Adipose tissue (tissue), 3 donors: ENCODE measurements around the gene PPP2R5C. TPM values are rescaled to one million over a fixed set of nuclear protein-coding genes. Genes with fewer than 3 reads are reported as not detected.

Experiments used
- H3K27ac ChIP-seq: one replicate; pipeline ENCODE4 v1.5.1; 2013; ENCODE audit warnings: low read depth, low read length
- WGBS, 3 donors: extraction: QIAGEN DNeasy Blood & Tissue Kit; methylation state at CpG; one replicate each; pipeline ENCODE4 v1.1.7; 2013; 5-methylcytosine and 5-hydroxymethylcytosine counted together
- polyA plus RNA-seq, 3 donors: library from polyadenylated mRNA; stranded (reverse); fragments of 200-250 nt; gene quantifications; one replicate each; pipeline ENCODE4 v1.2.3, GENCODE V29; 2013
- donor health status: healthy with polysubstance abuse.
- donor health status: Bipolar disorder and iron deficiency.
- donor health status: healthy.

The PPP2R5C gene
- polyA plus RNA-seq, 3 donors = 30.6 to 84.0 (median 46.8) TPM

DNA sequence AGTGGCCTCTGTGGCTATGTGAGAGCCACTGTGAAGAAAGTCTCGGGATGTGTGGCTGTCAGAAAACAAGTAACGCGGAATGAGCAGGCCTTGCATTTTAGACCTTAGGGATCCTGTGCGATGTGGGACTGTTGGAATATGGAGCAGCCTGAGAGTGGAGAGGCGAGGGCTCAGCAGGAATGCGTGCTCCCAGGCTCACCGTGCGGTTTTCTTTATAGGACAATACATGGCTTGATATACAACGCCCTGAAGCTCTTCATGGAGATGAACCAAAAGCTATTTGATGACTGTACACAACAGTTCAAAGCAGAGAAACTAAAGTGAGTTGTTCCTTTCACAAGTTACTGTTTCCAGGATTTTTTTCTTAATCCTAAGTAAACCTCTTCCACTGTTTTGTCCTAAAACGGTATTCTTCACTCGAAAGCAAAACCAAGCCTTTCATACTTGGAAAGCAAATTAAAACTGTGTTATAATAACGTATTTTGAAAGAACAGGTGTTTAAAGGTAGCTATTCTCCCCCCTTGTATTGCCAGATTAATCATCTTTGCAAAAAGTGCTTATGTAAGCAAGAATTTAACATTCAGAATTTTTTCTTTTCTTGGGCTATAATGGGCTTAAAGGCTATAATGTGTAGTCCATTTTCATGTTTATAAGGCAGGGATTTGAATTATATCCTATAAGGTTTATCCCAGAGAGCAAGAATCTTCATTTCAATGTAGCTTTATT, 148.0 kb downstream of the PPP2R5C start:
- WGBS, 3 donors = 95 to 97% (median 96%) methylated on average over 12 of the region's 12 CpGs
- no peak overlapping the region for H3K27ac ChIP-seq

- no peak overlapping the region for H3K27ac ChIP-seq
- WGBS, 3 donors = 91 to 95% (median 92%) methylated on average over 13 of the region's 13 CpGs
Observed at GRCh38 chr14:101912841-101913240, 151.3 kb downstream of the PPP2R5C start.

DNA sequence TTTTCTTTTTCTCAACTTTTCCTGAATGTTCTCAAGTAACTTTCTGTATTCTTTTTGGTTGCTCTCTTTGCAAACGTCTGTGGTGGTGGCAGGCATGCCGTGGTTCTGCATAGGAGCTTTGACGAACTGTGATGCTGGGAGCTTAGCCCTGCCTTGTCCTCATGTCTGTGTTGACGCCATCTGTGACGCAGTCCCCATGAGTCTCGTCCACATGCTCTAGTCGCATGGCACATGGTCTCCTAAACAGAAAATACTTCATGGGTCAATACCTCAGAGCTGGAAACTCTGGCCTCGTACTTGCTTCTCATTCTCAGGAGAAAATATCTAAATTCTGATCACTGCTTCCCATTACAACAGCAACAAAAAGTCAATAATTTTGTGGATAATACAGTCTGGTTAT, 152.6 kb downstream of the PPP2R5C start:
- 92 to 93% (median 92%) methylated on average over 8 of the region's 8 CpGs for WGBS, 3 donors
- no peak overlapping the region for H3K27ac ChIP-seq

DNA sequence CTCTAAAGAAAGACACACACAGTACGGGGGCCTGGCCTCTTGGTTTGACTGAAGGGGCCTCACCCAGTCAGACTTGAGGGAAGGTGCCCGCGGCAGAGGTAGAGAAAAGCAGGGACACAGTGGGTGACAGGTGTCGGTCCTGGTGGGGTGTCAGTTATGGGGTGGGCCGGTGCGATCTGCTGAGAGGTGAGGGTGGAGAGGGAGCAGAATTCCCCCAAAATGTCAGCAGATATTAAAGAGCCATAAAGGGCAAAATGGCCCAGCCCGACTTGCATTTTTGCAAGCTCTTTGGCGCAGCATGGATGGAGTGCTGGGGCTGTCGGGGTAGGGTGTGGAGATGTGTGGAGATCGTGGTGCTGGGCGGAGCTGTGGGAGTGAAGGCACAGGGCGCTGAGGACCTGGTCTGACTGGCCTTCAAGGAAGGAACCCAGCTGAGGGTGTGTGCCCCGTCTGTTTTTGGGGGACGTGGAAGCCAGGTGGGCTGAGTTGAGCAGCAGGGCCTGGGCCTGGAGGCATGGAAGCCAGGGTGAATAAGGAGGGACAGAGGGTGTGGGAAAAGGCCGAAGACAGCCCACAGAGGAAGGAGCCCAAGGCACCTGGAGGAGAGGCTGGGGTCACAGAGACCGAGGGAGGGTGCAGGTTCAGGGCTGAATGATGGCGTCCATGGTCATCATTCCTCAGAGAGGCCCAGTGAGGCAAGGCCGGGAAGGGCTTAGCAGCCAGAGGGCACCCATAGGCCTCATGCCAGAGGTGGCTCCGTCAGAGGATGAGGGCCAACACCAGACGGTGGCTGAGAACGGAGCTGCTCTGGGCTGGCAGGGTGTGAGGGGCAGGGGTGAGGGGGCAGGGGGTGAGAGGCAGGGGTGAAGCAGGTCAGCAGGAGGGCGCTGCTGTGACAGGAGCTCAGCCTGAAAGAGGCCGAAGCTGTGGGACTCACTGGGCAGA, 154.6 kb downstream of the PPP2R5C start:
- WGBS, 3 donors = 92 to 94% (median 94%) methylated on average over 23 of the region's 23 CpGs
- no peak overlapping the region for H3K27ac ChIP-seq

GRCh38 chr14:101916816-101917412, 155.4 kb downstream of the PPP2R5C start:
- no peak overlapping the region for H3K27ac ChIP-seq
- WGBS, 3 donors = 70 to 81% (median 80%) methylated on average over 18 of the region's 18 CpGs

DNA sequence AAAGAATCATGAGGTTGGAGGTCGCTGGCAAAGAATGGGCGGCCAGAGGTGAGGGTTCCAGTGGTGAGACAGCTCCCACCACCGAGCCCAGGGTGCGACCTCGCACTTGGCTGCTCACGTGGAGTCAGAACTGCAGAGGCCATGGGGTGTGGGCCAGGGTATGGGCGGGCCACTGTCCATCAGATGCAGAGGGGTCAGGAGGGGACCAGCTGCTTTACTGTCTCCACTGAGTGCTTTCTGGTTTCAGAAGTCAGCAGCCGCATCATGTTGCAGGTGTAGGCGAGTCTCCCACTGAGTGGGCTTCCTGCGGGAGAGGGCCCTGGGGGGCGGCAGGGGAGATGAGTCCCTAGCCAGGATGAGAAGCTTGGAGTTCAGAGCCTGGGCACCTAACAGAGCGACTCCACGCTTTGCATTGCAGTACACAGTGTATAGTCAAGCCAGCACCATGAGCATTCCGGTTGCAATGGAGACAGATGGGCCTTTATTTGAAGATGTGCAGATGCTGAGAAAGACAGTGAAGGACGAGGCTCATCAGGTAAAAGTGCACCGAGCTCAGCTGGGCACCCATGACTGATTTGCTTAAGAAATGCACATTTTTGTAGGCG, 156.0 kb downstream of the PPP2R5C start:
- 76 to 83% (median 78%) methylated on average over 17 of the region's 17 CpGs for WGBS, 3 donors
- no peak overlapping the region for H3K27ac ChIP-seq

DNA sequence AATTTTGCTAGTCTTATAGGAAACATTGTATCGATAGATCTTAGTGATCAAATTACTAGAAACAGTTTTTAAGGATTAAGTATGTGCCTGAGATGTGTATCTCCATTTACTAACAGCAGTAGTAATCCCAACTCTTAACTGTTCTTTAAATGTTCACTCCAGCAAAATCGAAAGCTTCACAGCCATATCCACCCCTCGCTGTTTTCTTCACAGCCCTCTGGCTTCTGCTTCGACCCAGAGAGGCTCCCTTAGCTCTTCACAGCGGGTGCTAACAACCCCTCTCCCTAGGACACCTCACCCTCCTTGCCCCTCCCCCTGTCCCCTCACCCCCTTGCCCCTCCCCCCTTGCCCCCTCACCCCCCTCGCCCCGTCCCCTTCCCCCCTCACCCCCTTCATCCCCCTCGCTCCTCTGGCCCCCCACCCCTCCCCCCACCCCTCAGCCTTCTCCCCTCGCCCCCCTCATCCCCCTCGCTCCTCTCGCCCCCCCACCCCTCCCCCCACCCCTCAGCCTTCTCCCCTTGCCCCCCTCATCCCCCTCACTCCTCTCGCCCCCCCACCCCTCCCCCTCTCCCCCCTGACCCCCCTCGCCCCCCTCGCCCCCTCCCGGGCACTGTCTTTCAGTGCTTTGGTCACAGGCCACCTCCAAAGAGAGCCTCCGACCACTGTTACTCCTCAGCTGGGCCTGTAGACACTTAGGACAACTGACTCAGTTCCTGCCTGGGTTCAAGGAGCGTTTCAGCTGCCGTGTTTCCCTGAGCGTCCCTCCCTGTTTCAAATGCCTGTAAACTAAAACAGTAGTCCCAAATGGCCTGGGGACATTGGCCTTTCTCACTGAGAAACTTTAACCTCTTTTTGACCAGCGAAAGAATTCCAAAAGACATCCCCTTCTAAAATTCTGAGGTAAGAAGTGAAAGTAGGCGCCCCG, 156.8 kb downstream of the PPP2R5C start:
- WGBS, 3 donors = 76 to 82% (median 78%) methylated on average over 12 to 16 of the region's 22 CpGs
- no peak overlapping the region for H3K27ac ChIP-seq

DNA sequence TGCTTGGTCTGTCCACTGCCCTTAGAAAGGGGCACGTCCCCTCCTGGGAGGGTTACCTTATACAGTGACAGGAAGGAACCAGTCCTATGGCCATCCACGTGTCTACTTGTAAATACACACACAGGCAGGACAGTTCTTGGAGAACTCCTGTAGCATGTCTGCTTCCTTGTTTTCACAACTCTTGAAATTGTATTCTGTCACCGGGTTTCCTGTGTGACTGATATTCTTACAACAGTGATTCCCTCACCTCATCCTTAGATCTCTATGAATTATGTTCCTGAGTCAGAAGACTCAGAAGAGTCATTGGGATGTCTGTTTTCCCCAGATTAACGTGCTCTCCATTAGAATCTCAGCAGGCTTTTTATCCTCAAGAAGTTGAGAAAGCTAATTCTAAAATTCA, 158.8 kb downstream of the PPP2R5C start:
- H3K27ac ChIP-seq = no peak overlapping the region
- WGBS, 3 donors = 75 to 84% (median 78%) methylated on average over 4 of the region's 4 CpGs

- no peak overlapping the region for H3K27ac ChIP-seq
- WGBS, 3 donors = 86 to 87% (median 87%) methylated on average over 7 of the region's 7 CpGs
Observed at GRCh38 chr14:101922866-101923265, 161.4 kb downstream of the PPP2R5C start.

- 96 to 97% (median 97%) methylated on average over 33 of the region's 33 CpGs for WGBS, 3 donors
- no peak overlapping the region for H3K27ac ChIP-seq
Observed at GRCh38 chr14:101925152-101925551, 163.6 kb downstream of the PPP2R5C start.

GRCh38 chr14:101926085-101926484, 164.6 kb downstream of the PPP2R5C start:
- no peak overlapping the region for H3K27ac ChIP-seq
- WGBS, 3 donors = 89 to 93% (median 89%) methylated on average over 8 of the region's 8 CpGs

DNA sequence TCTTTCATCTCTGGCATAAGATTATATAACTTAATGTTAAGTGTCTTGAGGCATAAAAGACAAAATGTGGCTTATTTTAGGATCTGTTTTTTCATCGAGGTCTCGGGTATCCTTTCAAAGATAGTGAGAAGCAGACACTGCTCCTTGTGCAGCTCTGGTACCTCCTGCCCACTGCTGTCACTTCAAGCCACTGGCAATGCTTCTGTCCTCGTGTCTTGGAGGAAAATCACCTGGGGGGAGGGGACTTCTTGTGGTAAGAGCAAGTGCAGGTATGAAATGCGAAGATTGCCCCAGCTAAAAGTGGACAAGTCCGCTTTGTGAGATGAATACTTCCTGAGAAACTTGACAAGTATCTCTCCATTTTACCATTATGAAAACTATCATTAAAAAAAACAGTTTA, 165.1 kb downstream of the PPP2R5C start:
- 84 to 88% (median 87%) methylated on average over 5 of the region's 5 CpGs for WGBS, 3 donors
- H3K27ac ChIP-seq = no peak overlapping the region

DNA sequence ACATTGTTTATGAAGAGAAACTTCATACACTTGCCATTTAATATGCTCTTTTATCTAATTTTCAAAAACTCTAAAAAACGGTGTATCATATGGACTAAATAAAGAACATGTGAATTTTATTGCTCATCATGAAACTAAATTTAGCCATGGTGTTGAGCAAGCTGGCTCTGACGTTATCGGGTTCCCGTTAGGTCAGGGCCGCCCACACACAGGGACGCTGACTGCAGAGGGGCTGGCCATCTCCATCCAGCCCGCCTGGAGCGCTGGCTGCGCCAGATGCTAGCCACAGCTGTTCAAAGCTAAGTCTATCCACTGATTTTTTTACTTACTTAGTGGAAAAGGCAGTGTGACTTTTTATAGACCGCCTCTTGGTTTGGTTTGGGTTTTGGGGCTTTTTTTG, 166.3 kb downstream of the PPP2R5C start:
- 39 to 63% (median 44%) methylated on average over 10 of the region's 10 CpGs for WGBS, 3 donors
- no peak overlapping the region for H3K27ac ChIP-seq

DNA sequence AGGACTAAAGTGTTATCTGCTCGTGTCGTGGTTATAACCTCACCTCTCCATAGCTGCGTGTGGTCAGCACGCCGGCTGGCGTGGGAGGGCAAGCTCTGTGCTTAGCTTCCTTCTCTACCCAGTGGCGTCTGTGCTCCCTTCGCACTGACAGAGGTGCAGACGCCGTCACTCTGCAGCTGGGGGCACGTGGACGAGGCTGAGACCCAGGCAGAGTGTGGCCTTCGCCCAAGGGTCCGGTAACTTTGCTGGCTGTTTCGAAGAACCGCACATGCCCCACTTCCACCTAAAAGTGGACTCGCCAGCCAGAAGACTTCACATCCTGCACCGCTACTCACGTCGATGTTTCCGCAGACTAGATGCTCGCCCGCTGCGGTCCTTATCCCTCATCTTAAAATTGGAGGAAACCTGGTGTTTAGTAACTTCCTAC, 166.9 kb downstream of the PPP2R5C start:
- WGBS, 3 donors = 85 to 92% (median 91%) methylated on average over 24 of the region's 24 CpGs
- H3K27ac ChIP-seq = no peak overlapping the region

- no peak overlapping the region for H3K27ac ChIP-seq
- WGBS, 3 donors = 95 to 97% (median 97%) methylated on average over 10 of the region's 10 CpGs
Observed at GRCh38 chr14:101929096-101929495, 167.6 kb downstream of the PPP2R5C start.

- WGBS, 3 donors = 94 to 95% (median 94%) methylated on average over 9 of the region's 9 CpGs
- no peak overlapping the region for H3K27ac ChIP-seq
Observed at GRCh38 chr14:101929946-101930345, 168.4 kb downstream of the PPP2R5C start.

- 26 to 71% (median 71%) methylated on average over 6 to 7 of the region's 7 CpGs for WGBS, 3 donors
- no peak overlapping the region for H3K27ac ChIP-seq
Observed at GRCh38 chr14:101932673-101933072, 171.2 kb downstream of the PPP2R5C start.

GRCh38 chr14:101933209-101933608, 171.7 kb downstream of the PPP2R5C start:
- H3K27ac ChIP-seq = no peak overlapping the region
- 85 to 89% (median 88%) methylated on average over 16 of the region's 16 CpGs for WGBS, 3 donors
